Activated CD8-positive, alpha-beta memory T cell treated with anti-CD3 and anti-CD28 coated beads, Interleukin-2, amount 50 U/mL, for 24 hours (primary cell): ENCODE measurements around the gene SPIRE2.
"Not testable (repeated sequence)": the region's sequence is repeated elsewhere in the genome, so short reads cannot be mapped to it uniquely, and the experiment has no call there.

ENCODE experiments used
- DNase-seq: peaks from one replicate; pipeline ENCODE4 v3.0.0-alpha.2; 2020; ENCODE audit errors: extremely low read depth

Gene SPIRE2

GRCh38 chr16:89913408-89914387 is 85.4 kb downstream of the SPIRE2 start:
- no peak for DNase-seq

- not testable (repeated sequence) for DNase-seq
Measured at GRCh38 chr16:89914642-89915285, 86.5 kb downstream of the SPIRE2 start.

GRCh38 chr16:89915303-89916232 is 87.3 kb downstream of the SPIRE2 start:
- no peak for DNase-seq

- DNase-seq: peak; percentile 43
Measured at GRCh38 chr16:89917773-89918452, 89.6 kb downstream of the SPIRE2 start.

- no peak for DNase-seq
Measured at GRCh38 chr16:89918453-89919347, 90.4 kb downstream of the SPIRE2 start, which contains the start of gene MC1R. MC1R (plus strand) TSS chr16:89918862; CDS start chr16:89919259, 397 bp downstream.

GRCh38 chr16:89919535-89920406 is 91.5 kb downstream of the SPIRE2 start:
- DNase-seq: no peak

- DNase-seq: no peak
Measured at GRCh38 chr16:89920723-89921122, 92.4 kb downstream of the SPIRE2 start.
